OCI-LY3 (cell line): Measurements from ENCODE around the gene SAMD7.

Experiments
- H2AFZ ChIP-seq: fragments of 200-600, 300-600 bp; shearing (Covaris generic); 2 replicates; pipeline ENCODE4 v1.6.0; 2014; ENCODE audit warnings: antibody characterized with exemption, low read depth, low read length
- H3K27ac ChIP-seq: fragments of 200-600, 300-600 bp; sonication (generic); 2 replicates; pipeline ENCODE4 v1.5.1; 2014; ENCODE audit warnings: mild to moderate bottlenecking, low read length, moderate library complexity, mixed read lengths
- H3K27me3 ChIP-seq: fragments of 200-600, 300-600 bp; sonication (generic); 2 replicates; pipeline ENCODE4 v1.6.1; 2014; ENCODE audit warnings: low read depth, low read length, mixed read lengths
- H3K36me3 ChIP-seq: fragments of 200-600, 300-600 bp; sonication (generic); replicated peaks from 2 replicates; pipeline ENCODE3; 2014; ENCODE audit warnings: low read depth, low read length, mixed read lengths
- H3K4me1 ChIP-seq: fragments of 300-600, 200-600 bp; sonication (generic); 2 replicates; pipeline ENCODE4 v1.6.1; 2014; ENCODE audit warnings: low read length, mixed read lengths
- H3K4me2 ChIP-seq: fragments of 200-600, 300-600 bp; sonication (generic); 2 replicates; pipeline ENCODE4 v1.6.1; 2014; ENCODE audit warnings: low read length, mixed read lengths
- H3K4me3 ChIP-seq: fragments of 300-600, 200-600 bp; sonication (generic); 2 replicates; pipeline ENCODE4 v1.5.1; 2014; ENCODE audit warnings: antibody characterized with exemption, mild to moderate bottlenecking, low read length, moderate library complexity
- H3K79me2 ChIP-seq: fragments of 300-600, 200-600 bp; shearing (Covaris generic); 2 replicates; pipeline ENCODE4 v1.6.1; 2014; ENCODE audit warnings: mild to moderate bottlenecking, low read length, mixed read lengths
- H3K9ac ChIP-seq: fragments of 300-600, 200-600 bp; shearing (Covaris generic); 2 replicates; pipeline ENCODE4 v1.6.0; 2014; ENCODE audit warnings: mild to moderate bottlenecking, low read length, moderate library complexity
- H3K9me3 ChIP-seq: fragments of 200-600, 300-600 bp; shearing (Covaris generic); 2 replicates; pipeline ENCODE4 v1.6.1; 2014; ENCODE audit warnings: low read length, mixed read lengths; ENCODE audit not compliant: insufficient read depth
- H4K20me1 ChIP-seq: fragments of 200-600, 300-600 bp; sonication (generic); 2 replicates; pipeline ENCODE4 v1.6.1; 2016; ENCODE audit warnings: low read length, mixed read lengths; ENCODE audit not compliant: insufficient read depth
- EZH2phosphoT487 ChIP-seq: fragments of 200-600 bp; shearing (Covaris generic); IDR thresholded peaks from 2 replicates; pipeline ENCODE4 v1.6.1; 2018; ENCODE audit warnings: antibody characterized with exemption, mixed run types, low read depth
- TF ChIP-seq, protein P1 (sequence below): fragments of 200-600, 300-600 bp; sonication (generic); IDR thresholded peaks from 2 replicates; pipeline ENCODE4 v1.5.1; 2014; ENCODE audit warnings: antibody characterized with exemption, low read length, low read depth

Gene SAMD7

DNA sequence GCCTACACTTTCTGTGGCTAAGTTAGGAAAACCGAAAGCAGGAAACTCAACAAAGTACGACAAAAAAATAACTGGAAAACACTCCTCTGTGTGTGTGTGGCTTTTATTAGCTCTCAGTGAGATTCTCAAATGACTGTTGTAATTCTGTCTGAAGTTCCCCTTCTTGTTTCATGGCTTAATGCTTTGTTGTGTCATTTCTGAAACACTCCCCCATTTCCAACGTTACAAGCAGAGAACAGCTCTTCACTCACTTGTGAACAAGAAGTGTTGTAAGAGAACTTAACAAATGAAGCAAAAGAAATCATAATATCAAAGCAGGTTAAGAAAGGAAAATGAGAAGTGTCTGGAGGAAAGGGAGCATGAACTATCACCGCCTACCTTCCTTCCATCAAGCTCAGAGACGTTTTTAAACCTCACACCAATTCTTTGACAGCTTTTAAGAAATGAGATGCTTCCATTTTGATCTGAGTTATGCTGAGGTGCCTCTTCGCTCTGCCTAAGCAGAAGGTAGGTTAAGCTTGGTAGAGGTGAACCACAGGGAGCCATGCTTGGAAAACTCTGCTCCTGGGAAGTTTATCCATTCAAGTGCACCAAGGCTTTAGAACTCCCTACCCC, 42.9 kb downstream of the SAMD7 start:
- H3K27me3 ChIP-seq = peaks cover 23% of the 10 kb centered on the region
- peak overlapping the region; percentile 74 for H3K4me2 ChIP-seq
- peak overlapping the region; percentile 44 for H3K4me3 ChIP-seq
- peaks cover 3% of the 10 kb centered on the region for H3K36me3 ChIP-seq
- no peaks in the 10 kb centered on the region for H4K20me1 ChIP-seq
- no peak overlapping the region; the same call in 1 of the 2 replicates for H3K9ac ChIP-seq
- peak overlapping the region; percentile 76 for H2AFZ ChIP-seq
- peaks cover 29% of the 10 kb centered on the region for H3K4me1 ChIP-seq
- peak overlapping the region; percentile 33 for H3K27ac ChIP-seq
- TF ChIP-seq EZH2phosphoT487 = no peak
- TF ChIP-seq, protein P1, sequence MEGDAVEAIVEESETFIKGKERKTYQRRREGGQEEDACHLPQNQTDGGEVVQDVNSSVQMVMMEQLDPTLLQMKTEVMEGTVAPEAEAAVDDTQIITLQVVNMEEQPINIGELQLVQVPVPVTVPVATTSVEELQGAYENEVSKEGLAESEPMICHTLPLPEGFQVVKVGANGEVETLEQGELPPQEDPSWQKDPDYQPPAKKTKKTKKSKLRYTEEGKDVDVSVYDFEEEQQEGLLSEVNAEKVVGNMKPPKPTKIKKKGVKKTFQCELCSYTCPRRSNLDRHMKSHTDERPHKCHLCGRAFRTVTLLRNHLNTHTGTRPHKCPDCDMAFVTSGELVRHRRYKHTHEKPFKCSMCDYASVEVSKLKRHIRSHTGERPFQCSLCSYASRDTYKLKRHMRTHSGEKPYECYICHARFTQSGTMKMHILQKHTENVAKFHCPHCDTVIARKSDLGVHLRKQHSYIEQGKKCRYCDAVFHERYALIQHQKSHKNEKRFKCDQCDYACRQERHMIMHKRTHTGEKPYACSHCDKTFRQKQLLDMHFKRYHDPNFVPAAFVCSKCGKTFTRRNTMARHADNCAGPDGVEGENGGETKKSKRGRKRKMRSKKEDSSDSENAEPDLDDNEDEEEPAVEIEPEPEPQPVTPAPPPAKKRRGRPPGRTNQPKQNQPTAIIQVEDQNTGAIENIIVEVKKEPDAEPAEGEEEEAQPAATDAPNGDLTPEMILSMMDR = no peak
- H3K9me3 ChIP-seq = peaks cover 6% of the 10 kb centered on the region; the same call in 1 of the 2 replicates
- H3K79me2 ChIP-seq = no peaks in the 10 kb centered on the region

DNA sequence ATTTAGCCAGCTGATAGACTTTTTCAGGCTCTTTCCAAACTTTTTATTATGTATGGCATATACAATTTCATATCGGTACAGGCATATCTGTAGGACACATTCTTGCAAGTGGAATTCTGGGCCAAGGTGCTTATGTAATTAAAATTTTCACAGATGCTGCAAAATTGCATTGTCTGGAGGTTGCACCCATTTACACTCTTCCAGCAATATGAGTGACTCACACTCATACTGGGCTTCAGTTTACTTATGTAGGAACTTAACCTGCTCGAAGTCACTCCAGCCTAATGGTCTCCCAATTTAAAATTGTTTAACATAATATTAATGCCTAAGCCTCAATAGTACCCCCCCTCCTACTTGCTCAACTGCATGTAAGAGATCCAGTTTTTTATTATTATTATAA, 44.0 kb downstream of the SAMD7 start:
- Histone ChIP-seq H3K9ac (no peak overlapping the region), H3K9me3 (peaks cover 6% of the 10 kb centered on the region; the same call in 1 of the 2 replicates), H3K79me2 (no peaks in the 10 kb centered on the region), H3K27ac (no peak overlapping the region), H3K27me3 (peaks cover 15% of the 10 kb centered on the region; the same call in 1 of the 2 replicates), H3K4me2 (no peak overlapping the region), H4K20me1 (no peaks in the 10 kb centered on the region), H2AFZ (no peak overlapping the region), H3K4me1 (peaks cover 19% of the 10 kb centered on the region), H3K4me3 (no peak overlapping the region), H3K36me3 (peaks cover 3% of the 10 kb centered on the region)
- TF ChIP-seq, protein P1 = no peak
- no peak for TF ChIP-seq EZH2phosphoT487

DNA sequence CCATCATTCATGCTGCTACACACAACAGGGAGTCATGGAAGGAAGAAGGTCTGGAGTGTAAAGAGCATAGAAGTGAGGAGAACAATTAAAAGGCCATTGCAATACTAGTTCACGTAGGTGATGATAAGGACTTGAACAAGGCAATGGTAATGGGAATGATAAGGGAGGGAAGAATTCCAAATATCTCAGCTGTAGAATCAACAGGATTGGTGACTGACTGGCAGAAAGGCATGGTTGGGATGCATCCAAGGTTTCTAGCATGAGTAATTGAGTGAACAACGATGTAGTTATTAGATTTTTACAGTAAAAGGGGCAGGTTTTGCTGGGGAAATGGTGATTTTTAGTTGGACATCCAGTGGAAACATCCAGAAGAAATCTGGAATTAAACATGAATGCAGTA, 52.8 kb downstream of the SAMD7 start:
- H4K20me1 ChIP-seq = peaks cover 13% of the 10 kb centered on the region; the same call in 1 of the 2 replicates
- no peak for TF ChIP-seq EZH2phosphoT487
- TF ChIP-seq, protein P1 = no peak
- peaks cover 23% of the 10 kb centered on the region for H3K79me2 ChIP-seq
- H3K9ac ChIP-seq = no peak overlapping the region
- peaks cover 18% of the 10 kb centered on the region for H3K4me1 ChIP-seq
- H3K9me3 ChIP-seq = no peaks in the 10 kb centered on the region
- H3K27ac ChIP-seq = no peak overlapping the region
- no peak overlapping the region for H3K4me2 ChIP-seq
- no peak overlapping the region for H3K4me3 ChIP-seq
- H3K36me3 ChIP-seq = no peaks in the 10 kb centered on the region
- H3K27me3 ChIP-seq = peaks cover 18% of the 10 kb centered on the region
- H2AFZ ChIP-seq = no peak overlapping the region

DNA sequence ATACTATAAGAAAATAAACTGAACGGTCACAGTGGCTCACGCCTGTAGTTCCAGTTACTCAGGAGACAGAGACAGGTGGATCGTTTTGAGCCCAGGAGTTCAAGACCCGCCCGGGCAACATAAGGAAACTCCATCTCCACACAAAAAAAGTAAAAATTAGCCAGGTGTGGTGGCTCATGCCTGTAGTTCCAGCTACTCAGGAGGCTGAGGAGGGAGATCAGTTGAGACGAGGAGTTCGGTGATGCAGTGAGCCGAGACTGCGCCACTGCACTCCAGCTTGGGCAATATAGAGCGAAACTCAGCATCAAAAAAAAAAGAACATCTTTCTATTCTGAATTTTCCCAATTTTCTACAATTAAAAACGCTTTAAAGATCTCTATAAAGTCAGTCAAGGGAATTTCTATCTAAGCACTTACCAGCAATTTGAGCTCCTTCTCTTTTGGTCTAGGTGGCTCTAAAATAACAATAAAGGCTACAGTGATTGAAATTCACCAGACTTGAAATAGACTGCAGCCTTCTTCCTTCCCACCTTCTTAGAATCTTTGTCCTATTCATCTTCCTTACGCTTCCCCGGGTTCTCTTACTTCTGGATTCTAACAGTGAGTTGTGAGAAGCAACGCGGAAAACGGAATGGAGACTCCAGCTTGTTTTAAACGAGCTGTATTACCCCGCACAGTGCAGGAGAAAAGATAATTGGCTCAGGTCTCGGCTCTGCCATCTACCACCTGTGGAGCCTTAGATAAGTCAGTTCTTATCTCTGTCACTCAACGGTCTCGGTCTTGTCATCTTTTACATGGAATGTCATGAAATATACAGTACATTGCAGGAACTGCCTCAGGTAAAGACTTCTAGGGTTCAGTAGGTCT, 54.4 kb downstream of the SAMD7 start:
- H2AFZ ChIP-seq = peak overlapping the region; percentile 80
- H3K27ac ChIP-seq = 0 out of 2 replicates have a peak overlapping the region, but pooled peaks have one; percentile 3
- H3K9me3 ChIP-seq = no peaks in the 10 kb centered on the region
- H3K79me2 ChIP-seq = peaks cover 38% of the 10 kb centered on the region
- H3K4me1 ChIP-seq = peaks cover 23% of the 10 kb centered on the region
- H3K9ac ChIP-seq = peak overlapping the region; percentile 60
- H3K4me2 ChIP-seq = peak overlapping the region; percentile 80
- peaks cover 26% of the 10 kb centered on the region for H4K20me1 ChIP-seq
- peaks cover 2% of the 10 kb centered on the region for H3K36me3 ChIP-seq
- H3K27me3 ChIP-seq = peaks cover 16% of the 10 kb centered on the region
- TF ChIP-seq, protein P1 = no peak
- TF ChIP-seq EZH2phosphoT487 = no peak
- peak overlapping the region; percentile 79 for H3K4me3 ChIP-seq
